Keratinocyte (primary cell): ENCODE measurements around the gene ABAT. TPM values are rescaled to one million over a fixed set of nuclear protein-coding genes. Genes with fewer than 3 reads are reported as not detected.

Source experiments
- DNase-seq: peaks from one replicate; pipeline ENCODE4 v3.0.0-alpha.2; 2011; ENCODE audit warnings: low read depth, missing footprints, low spot score
- FAIRE-seq: peaks from 2 replicates; lab custom pipeline; 2011; peaks lifted over from hg19 to GRCh38; lab: Jason Lieb, UNC
- H2AFZ ChIP-seq: 2 replicates; pipeline ENCODE4 v1.6.0; 2012; ENCODE audit warnings: low read length, control low read depth, inconsistent platforms; ENCODE audit not compliant: control insufficient read depth
- H3K27ac ChIP-seq: 2 replicates; pipeline ENCODE4 v1.5.1; 2011; ENCODE audit warnings: low read length; ENCODE audit not compliant: control insufficient read depth, insufficient read depth
- H3K27me3 ChIP-seq: 3 replicates; pipeline ENCODE4 v1.6.0; 2011; ENCODE audit warnings: low read length; ENCODE audit not compliant: control insufficient read depth, insufficient read depth; ENCODE audit errors: extremely low read depth
- H3K36me3 ChIP-seq, 2 experiments: 2 replicates in 1 of 2; 3 replicates in 1 of 2; pipeline ENCODE4 v1.5.1; 2011; ENCODE audit warnings: low read length in 2 of 2, mild to moderate bottlenecking in 1 of 2; ENCODE audit not compliant: control insufficient read depth in 2 of 2, insufficient read depth in 2 of 2; ENCODE audit errors: extremely low read depth in 1 of 2
- H3K4me1 ChIP-seq: 3 replicates; pipeline ENCODE4 v1.5.1; 2011; ENCODE audit warnings: low read length; ENCODE audit not compliant: control insufficient read depth, insufficient read depth; ENCODE audit errors: extremely low read depth
- H3K4me2 ChIP-seq: 3 replicates; pipeline ENCODE4 v1.6.0; 2011; ENCODE audit warnings: low read depth, low read length; ENCODE audit not compliant: control insufficient read depth, insufficient read depth; ENCODE audit errors: extremely low read depth
- H3K4me3 ChIP-seq, 3 experiments: fragments of 200-600 bp in 1 of 3; sonication (generic) in 1 of 3; 2 replicates in 2 of 3; 3 replicates in 1 of 3; pipeline ENCODE4 v1.5.1; 2011 to 2016; ENCODE audit warnings: low read length in 3 of 3, mild to moderate bottlenecking in 3 of 3, control low read depth in 2 of 3, inconsistent platforms in 1 of 3, low read depth in 1 of 3, mixed read lengths in 1 of 3, mixed run types in 1 of 3, moderate library complexity in 1 of 3; ENCODE audit not compliant: control insufficient read depth in 2 of 3, insufficient read depth in 2 of 3; ENCODE audit errors: extremely low read depth in 1 of 3
- H3K79me2 ChIP-seq: 2 replicates; pipeline ENCODE4 v1.6.0; 2012; ENCODE audit warnings: low read length; ENCODE audit not compliant: control insufficient read depth, insufficient read depth
- H3K9ac ChIP-seq: 3 replicates; pipeline ENCODE4 v1.6.0; 2011; ENCODE audit warnings: low read length; ENCODE audit not compliant: control insufficient read depth, insufficient read depth; ENCODE audit errors: extremely low read depth
- H3K9me1 ChIP-seq: 3 replicates; pipeline ENCODE4 v1.6.0; 2011; ENCODE audit warnings: low read length; ENCODE audit not compliant: control insufficient read depth, insufficient read depth; ENCODE audit errors: extremely low read depth
- H3K9me3 ChIP-seq: 2 replicates; pipeline ENCODE4 v1.5.1; 2012; ENCODE audit warnings: low read depth, low read length; ENCODE audit not compliant: control insufficient read depth
- H4K20me1 ChIP-seq: 3 replicates; pipeline ENCODE4 v1.6.0; 2011; ENCODE audit warnings: low read length; ENCODE audit not compliant: control insufficient read depth, insufficient read depth; ENCODE audit errors: extremely low read depth
- CTCF ChIP-seq, 3 experiments: IDR thresholded peaks in 1 of 3; conservative IDR thresholded peaks in 1 of 3; optimal IDR thresholded peaks in 1 of 3; 2 replicates in 2 of 3; 3 replicates in 1 of 3; pipeline versions ENCODE3 to v1.5.1; 2011; ENCODE audit warnings: low read length in 3 of 3, mild to moderate bottlenecking in 3 of 3, moderate library complexity in 2 of 3, control low read depth in 1 of 3, inconsistent platforms in 1 of 3; ENCODE audit not compliant: insufficient read depth in 2 of 3; ENCODE audit errors: extremely low read depth in 1 of 3
- EZH2 ChIP-seq: IDR thresholded peaks from one replicate; pipeline ENCODE4 v1.6.1; 2012; ENCODE audit warnings: inconsistent platforms, mild to moderate bottlenecking, low read length, moderate library complexity
- dilution Hi-C: fragments of 300-500 bp; cut with MboI; formaldehyde crosslinking; loops from one replicate; pipeline ENCODE4 v1.7.0; 2020; ENCODE audit warnings: low sequenced_read_pairs; ENCODE audit not compliant: extremely low pct_ligation_motif_present
- polyA plus RNA-seq, 5 experiments: library from polyadenylated mRNA; depleted of rRNA in 3 of 5; stranded (reverse) in 3 of 5; stranded (forward) in 1 of 5; unstranded in 1 of 5; fragments of >200 nt; gene quantifications; 1 replicate in 1 of 5; 2 replicates in 3 of 5; 3 replicates in 1 of 5; pipeline versions ENCODE4 v1.2.1 to v1.2.3, GENCODE V29; 2011 to 2012; ENCODE audit warnings: missing spikeins in 2 of 5, low read depth in 1 of 5, low replicate concordance in 1 of 5

Gene ABAT
- polyA plus RNA-seq, 1 donor (not counting 4 experiments of a cell fraction or from before 2014, with no cell fraction given): 13.7 TPM

- H3K9me1 ChIP-seq: no peaks in the 10 kb centered on the region
- no peak overlapping the region for H3K4me3 ChIP-seq
- H3K36me3 ChIP-seq: peaks cover 42 to 51% of the 10 kb centered on the region in 2 experiments
- TF ChIP-seq EZH2: no peak
- TF ChIP-seq CTCF (optimal IDR thresholded peaks at IDR 0.05 in 1 of 3, IDR thresholded peaks at IDR 0.05 in 1 of 3, conservative IDR thresholded peaks at IDR 0.05 in 1 of 3; ENCODE audit: extremely low read depth in 1 of 3, insufficient read depth in 2 of 3, low read length in 3 of 3): no peak
- no peaks in the 10 kb centered on the region for H3K9me3 ChIP-seq
- no peak overlapping the region for H3K9ac ChIP-seq
- no peak for FAIRE-seq
- no peak for DNase-seq
- no peaks in the 10 kb centered on the region for H4K20me1 ChIP-seq
- no peak overlapping the region for H3K4me2 ChIP-seq
- H3K27ac ChIP-seq: no peak overlapping the region
- H3K27me3 ChIP-seq: no peaks in the 10 kb centered on the region
- H3K79me2 ChIP-seq: peaks cover 9% of the 10 kb centered on the region
- no peaks in the 10 kb centered on the region for H3K4me1 ChIP-seq
- H2AFZ ChIP-seq: no peak overlapping the region
- dilution Hi-C loops: no loop called here
These were observed 41.7 kb upstream of the ABAT start for GRCh38 chr16:8632675-8633182.

DNA sequence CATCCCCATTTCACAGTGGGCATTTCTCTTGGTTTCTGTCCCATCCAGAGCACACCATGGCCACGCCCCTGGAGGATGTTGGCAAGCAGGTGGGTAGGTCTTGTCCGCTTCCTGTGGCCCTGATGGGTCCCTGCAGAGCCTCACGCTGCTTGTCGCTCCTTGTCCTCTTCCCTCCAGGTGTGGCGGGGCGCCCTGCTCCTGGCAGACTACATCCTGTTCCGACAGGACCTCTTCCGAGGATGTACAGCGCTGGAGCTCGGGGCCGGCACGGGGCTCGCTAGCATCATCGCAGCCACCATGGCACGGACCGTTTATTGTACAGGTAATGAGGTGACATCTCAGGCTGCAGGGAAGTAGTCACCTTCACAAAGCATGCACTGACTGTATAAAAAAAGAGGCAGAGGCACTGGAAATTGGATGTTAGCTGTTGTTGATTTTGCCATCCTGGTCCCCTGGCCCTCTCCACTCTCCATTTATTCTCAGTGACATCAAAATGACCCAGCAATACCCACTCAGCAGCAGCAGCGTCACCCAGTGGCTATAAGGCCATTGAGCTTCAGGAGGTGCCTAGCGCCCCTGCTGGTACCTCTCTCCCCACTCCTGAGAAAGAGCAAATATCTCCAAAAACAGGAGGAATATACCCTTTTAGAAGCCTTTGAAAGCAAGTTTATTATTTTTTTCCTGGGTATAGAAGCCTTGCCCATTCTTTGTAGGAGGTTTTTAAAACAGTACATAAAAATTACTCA lies 39.3 kb upstream of the ABAT start:
- Histone ChIP-seq H3K79me2 (peaks cover 6% of the 10 kb centered on the region), H3K4me3 (no peak overlapping the region), H3K4me2 (no peak overlapping the region), H3K9me3 (no peaks in the 10 kb centered on the region), H3K9me1 (no peaks in the 10 kb centered on the region), H4K20me1 (no peaks in the 10 kb centered on the region), H3K27ac (no peak overlapping the region), H3K9ac (no peak overlapping the region), H3K27me3 (no peaks in the 10 kb centered on the region), H2AFZ (no peak overlapping the region), H3K36me3 (peaks cover 30 to 31% of the 10 kb centered on the region in 2 experiments), H3K4me1 (no peaks in the 10 kb centered on the region)
- dilution Hi-C loops: no loop called here
- TF ChIP-seq EZH2: no peak
- TF ChIP-seq CTCF (optimal IDR thresholded peaks at IDR 0.05 in 1 of 3, IDR thresholded peaks at IDR 0.05 in 1 of 3, conservative IDR thresholded peaks at IDR 0.05 in 1 of 3; ENCODE audit: extremely low read depth in 1 of 3, insufficient read depth in 2 of 3, low read length in 3 of 3): peak; percentile 54 to 70 (median 58)
- DNase-seq (no peak), FAIRE-seq (no peak)
